HG03025 (cell line): ENCODE data around the gene TMPRSS6.

Experiments
- ATAC-seq: cut with Tn5 transposase; IDR thresholded peaks from one replicate; pipeline ENCODE4 v1.9.1; 2021; ENCODE audit warnings: mild to moderate bottlenecking, moderate library complexity; ENCODE audit not compliant: unreplicated experiment, low FRiP score

TMPRSS6 gene

DNA sequence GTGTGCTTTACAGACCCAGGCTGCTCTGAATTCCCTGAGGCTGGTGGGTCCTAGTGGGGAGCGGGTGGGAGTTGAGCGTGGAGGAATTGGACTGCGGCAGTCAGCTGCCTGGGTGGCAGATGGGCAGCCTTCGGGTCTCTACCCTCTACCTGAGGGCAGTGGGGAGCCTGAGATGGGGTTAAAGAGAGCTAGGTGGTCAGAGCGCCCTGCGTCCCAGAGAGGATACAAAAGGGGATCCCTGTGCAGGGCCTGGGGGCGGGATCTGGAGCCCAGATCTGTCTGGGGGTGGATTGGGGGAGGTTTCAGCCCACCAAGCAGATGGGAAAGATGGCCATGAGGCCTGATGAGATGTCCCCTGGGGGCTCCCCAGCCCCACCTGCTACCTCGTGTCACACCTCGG is 39.8 kb downstream of the TMPRSS6 start:
- ATAC-seq: no peak

DNA sequence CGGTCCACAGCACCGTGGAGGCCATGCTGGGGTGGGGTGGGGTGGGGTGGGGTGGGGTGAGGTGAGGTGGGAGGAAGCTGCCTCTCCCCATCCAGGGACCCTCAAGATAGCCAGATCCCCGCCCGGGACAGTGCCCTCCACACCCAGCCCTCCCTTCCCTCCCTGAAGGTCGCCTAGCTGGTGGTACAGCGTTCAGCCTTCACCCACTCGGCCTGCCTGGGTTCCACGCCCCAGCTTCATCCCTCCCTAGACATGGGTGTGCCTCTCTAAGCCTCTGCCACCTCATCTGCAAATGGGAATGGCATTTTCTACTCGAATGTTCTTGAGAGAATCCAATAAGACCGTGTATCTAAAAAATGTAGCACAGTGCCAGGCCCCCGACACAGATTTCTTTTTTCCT is 40.2 kb downstream of the TMPRSS6 start:
- ATAC-seq: no peak

DNA sequence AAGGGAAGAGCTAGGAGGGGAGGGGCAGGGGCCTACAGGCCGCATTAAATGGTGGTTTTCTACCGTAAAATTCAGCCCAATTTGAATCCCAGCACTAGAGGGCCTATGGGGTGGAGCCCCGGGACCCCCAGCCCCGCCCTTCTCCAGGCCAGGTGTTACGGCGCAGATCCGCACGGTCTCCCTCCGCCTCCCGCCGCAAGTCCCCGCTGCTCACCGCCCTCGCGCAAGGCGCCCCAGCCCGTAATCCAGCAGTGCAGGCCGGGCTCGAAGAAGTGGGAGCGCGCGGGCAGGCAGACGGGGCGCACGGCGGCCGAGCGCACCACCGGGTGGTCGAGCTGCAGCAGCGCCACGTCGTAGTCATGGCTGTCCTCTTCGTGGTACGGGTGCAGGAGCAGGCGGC is 40.7 kb downstream of the TMPRSS6 start:
- ATAC-seq: no peak

DNA sequence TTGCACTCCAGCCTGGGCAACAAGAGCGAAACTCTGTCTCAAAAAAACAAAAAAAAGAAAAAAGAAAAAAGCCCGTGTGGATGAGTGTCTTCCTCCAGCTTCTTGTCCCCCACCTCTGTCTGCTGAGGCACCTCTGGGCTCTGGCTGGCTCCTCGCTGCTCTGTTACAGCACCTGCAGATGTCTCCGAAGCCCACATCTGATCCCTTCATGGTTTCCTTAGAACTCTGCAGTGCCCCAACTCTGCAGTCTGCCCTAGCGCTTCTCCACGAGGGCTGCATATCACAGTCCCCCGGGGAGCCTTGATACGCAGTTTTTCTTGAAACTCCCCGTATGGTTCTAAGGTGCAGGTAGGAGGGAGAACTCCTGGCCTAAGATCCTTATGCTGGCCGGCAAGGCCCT is 42.1 kb downstream of the TMPRSS6 start:
- ATAC-seq: no peak

DNA sequence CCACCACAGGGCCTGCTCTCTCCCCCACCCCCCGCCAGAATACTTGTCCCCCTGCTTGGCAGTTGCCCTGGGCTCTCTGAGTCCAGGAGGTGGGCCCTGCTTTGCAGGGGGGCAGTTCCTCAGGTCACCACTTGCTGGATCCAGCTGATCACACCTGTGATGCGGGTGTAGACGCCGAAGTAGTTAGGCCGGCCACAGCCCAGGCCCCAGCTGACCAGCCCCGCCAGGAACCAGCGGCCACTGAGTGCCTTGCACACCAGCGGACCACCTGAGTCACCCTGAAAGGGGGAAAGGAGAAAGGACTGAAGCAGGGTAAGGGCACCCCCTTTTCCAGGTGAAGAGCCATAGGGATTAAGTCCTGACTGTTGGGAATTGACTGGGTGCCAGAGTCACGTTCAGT is 43.6 kb downstream of the TMPRSS6 start:
- no peak for ATAC-seq

DNA sequence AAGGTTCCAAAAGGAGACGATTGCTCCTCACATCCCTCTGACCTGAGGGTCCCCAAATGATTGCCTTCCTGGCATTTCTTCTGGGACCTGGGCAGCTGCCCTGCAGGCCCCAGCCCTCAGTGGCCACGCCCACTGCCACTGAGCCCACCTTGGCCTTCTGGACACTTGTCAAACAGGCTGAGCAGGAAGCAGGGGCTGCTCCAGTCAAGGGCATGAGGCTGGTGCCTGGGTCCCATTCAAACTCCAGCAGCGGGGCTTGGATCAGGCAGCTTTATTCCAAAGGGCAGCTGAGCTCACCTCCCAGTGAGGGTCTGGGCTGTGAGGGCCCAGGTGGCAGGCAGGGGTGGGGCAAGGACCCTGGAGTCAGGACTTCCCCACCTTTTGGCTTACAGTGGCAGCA is 44.3 kb downstream of the TMPRSS6 start:
- ATAC-seq: no peak

DNA sequence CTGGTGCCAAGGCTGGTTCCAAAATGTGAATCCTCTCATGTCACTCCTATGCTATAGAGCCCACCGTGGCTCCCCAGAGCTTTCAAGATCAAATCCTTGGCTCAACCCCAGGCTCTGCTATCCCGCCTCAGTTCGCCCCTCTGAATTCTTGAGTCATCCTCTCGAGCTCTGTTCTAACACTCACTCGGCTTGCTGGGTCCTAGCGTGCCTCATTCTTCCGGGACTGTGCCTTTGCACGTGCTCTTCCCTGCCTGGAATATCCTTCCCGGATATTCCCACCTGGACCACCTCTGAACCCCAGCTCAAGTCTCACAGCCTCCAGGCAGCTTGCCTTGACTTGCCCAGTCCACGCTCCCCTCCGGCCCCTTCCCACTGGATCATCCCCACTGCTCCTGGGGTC is 45.0 kb downstream of the TMPRSS6 start:
- no peak for ATAC-seq

DNA sequence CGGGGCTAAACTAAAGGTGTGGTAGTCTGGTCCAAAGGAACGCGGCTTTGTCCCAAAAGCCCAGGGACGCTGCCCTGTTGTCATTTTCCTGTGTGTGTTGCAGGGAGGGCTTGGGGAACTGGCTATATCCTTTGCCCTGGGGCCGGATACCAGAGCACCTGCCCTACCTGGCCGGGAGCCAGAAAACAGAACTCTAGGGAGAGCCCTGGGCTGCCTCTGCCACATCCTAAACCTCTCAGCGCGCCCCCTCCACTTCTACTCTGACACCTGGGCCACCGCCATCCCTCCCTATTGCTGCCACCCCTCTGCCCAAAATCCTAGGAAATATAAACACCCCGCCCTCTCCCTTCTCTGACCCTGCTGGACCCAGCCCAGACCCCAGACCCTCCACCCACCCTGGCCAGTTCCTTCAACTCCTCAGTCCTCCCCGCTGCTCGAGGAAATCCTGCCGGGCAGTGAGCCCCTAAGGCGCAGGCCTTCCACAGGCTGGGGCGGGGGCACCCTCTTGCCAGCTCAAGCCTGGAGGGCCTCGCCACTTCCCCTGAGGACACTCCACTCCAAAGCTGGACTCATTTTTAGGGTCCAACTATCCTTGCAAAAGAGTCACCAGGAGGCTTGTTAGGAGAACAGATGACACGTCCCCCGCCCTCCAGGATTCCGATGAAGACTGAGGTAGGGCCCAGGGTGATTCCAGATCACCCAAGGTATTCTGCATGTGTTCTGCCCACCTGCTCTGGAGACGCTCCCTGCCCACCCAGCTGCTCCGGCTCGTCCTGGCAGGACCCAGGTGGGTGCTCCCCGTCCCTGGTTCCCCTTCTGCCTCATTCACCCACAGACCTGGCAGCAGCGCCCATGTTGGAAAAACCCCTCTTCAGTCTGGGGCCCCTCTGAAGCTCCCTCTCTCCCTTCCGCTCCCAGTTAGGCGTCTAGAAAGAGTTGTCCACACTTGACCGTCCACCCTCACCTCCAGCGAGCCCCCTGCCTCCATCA is 45.8 kb downstream of the TMPRSS6 start:
- ATAC-seq: no peak

DNA sequence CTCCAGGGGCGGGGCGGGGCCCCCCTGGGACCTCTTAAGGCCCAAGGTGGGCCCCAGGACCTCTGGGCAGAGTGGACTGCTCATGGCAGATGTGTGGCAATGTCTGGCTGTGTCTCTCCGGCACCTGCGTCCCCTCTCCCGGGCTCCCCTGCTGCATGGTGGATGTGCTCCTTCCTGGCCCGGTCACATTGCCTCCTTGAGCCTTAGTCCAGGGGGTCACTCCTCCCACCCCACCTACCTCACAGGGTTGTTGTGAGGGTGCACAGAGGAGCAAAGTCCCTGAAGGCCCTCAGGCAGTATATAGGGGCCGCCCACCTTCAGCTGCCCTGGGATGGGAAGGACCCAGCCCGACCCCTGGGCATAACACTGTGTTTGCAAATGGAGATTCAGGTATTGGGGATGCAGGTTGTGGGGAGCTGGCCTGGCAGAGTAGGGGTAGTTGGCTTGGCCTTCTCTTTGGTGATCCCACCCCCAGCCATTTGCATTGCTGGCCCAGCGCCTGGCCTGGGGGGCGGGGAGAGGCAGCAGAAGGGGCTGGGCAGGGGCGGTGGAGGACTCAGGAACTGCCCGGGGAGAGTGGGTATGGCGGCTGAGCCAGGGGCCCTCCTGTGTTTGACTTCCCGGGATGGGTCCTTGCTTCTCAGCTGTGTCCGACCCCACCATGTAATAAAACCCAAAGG is 46.7 kb downstream of the TMPRSS6 start:
- ATAC-seq: no peak

DNA sequence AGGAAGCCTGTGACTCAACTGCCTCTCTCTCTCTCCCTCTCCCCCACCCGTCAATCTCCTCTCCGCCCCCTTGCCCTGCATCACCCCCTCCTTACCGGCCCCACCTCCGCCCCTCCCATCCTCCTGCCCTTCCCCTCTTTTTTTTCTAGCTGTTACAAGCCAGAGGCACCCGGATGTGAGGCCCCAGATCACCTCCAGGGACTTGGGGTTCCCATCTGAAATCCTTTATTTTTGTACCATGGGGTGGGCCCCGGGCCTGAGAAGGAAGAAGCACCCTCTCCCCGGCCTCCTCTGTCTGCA is 47.2 kb downstream of the TMPRSS6 start:
- ATAC-seq: no peak

DNA sequence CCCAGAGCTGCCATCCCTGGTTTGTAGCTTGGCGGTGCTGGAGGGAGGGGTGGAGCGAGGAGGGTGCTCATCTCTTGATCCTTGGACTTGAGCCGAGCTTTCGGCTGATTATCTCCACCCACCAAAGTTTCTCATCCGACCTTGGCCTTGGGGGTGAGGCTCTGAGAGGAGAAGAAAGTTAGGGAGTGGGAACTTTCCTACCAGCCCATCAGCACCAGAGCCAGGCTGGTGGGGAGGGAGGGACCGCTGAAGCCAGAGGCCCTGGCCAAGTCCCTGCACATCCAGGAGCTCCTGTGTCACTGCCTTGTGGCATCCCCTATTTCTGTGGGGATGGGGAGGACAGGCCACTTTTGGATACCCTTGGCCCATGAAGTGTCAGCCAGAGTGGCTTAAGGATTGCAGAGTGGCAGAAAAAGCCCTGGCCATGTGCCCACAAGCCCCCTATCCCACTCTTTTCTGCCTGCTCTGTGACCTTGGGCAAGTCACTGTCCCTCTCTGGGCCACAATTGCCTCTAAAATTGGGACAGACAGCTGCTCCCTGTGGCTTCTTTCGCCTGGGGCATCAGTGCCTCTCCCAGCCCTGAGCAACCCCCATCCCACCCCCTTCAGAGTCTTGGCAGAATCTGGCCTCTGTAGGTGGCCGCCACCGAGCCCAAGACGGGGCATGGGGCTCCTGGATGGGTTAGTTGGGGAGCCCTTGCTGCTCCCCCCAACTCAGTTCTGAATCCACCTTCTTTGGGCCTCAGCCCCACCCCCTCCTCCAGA is 47.7 kb downstream of the TMPRSS6 start:
- no peak for ATAC-seq

DNA sequence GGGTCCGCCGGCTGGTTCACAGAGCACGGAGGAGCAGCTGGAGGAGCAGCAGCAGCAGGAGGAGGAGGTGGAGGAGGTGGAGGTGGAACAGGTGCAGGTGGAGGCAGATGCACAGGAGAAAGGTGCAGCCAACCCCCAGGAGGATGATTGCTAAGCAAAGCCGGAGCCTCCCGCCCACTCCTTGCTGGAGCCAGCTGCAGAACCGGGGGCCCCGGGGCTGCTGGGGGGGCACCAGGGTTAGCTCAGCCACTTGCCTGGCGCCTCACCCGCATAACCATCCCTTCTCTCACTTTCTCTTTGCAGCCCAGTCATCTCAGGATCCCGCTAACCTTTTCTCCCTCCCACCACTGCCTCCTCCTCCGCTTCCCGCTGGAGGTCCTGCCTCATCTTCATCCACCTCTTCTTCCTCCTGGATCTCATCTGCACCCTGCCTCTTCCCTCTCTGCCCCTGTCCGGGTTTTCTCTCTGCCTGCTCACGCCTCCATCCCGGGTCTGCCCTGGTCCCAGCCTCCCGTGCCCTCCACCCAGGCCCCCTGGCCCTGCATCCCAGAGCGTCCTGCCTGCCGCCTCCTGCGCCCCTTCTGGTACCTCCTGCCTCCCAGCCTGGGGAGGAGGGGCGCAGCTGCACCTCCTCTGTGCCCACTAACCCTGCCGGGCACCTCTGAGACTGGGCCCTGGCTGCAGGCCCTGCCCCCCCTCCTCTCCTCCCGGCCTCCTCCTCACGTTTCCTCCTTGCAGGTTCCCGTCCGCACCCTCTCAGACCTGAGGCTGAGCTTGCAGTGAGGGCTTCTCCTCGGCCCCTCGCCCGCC is 48.5 kb downstream of the TMPRSS6 start:
- ATAC-seq: no peak

DNA sequence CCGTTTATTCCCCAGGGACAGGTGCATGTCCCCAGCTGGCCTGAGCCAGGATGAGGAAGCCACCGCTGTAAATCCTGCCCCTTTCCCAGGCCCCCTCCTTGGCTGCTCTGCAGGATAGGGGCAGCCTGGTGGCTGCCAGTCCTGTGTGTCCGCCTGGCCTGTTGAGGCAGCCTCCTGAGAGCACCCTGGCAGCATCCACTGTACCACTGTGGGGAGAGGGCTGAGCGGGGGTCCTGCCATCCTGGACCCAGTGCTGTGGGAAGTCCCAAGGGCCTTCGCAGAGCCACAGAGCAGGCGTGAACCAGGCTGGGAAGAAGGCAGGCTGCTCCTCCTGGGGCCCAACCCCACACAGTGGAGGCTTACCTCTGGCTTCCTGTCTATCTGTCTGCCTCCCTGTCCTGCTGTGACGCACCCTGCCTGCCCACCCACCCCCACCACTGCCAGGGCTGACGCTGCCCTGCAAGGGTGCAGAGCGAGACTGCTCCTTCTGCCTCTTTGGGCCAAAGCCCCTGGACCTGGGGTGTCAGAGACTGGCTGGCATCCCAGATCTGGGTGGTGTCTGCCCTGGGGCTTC is 49.5 kb downstream of the TMPRSS6 start:
- ATAC-seq: no peak

DNA sequence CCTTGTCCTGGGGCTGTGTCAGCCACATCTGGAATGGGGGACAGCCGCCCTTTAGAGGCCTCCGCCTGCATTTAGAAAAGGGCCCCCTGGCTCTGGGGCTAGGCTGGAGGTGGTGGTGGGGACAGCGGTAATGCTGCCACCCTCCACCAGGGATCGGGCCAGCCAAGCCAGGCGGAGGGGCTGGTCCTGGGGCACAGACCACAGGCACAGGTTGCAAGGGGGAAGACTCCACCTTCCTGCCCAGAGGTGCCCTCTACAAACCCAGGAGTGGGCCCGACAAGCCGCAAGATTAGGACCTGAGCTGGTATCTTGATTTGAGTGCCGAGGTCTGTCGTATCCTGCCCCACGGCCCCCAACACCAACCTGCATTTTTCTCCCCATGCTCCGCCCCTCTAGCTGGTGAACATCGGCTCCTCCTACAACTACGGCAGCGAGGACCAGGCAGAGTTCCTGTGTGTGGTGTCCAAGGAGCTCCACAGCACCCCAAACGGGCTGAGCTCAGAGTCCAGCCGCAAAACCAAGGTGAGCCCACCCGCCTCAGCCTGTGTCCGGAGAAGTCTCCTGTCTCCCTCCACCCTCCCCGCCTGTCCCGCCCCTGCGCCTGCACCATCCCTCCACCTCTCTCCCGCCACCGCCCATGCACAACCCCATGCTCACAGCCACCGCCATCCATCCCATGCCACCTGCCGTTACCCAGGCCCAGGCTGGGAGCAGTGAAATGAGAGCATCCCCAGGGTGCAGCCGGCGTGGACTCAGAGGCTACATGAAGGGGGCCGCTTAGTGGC is 50.4 kb downstream of the TMPRSS6 start:
- ATAC-seq: no peak

DNA sequence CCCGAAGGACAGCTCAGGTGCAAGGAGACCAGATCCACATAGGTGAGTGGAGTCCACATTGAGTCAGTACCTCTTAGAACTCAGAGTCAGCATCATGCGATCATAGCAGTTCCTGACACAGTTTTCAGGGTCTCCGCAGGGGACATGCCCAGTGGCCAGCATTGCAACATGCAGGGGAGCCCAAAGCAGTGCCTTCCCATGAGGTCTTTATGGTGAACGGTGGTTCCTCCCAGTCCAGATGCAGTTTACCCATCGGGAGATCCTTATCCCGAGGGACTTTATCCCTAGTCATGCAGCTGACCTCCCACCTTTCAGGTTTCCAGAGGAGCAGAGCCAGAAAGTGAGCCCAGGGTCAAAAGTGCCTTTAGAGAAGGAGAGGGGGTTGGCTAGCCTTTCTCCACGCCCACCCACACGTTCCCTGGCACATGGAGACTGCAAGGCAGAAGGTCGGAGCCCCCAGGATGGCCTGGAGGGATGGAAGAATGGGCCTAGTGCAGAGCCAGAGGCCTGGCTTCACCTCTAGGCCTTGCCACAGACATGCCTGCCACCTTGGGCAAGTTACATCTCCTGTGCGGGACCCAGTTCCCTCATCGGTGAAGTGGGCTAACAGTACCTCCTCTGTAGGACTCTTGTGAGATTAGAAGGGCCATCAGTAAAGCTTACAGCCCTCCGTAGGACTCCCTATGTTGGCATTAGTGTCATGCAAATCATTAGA is 51.6 kb downstream of the TMPRSS6 start:
- ATAC-seq: no peak

DNA sequence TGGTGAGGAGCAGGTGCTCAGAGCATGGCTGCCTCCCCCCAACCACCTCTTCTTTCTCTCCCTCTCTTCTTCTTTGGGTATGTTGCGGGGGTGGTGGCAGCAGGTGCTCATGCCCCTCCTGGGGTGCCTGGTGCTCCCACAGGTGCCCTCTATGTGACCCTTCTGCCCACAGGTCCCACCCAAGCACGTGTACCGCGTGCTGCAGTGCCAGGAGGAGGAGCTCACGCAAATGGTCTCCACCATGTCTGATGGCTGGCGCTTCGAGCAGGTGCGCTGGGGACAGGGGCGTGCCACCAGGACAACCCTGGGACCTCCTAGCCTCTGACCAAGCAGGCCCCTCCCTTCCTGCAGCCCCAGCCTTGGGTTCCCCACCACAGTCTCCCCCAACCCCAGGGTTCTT is 52.3 kb downstream of the TMPRSS6 start:
- ATAC-seq: no peak

DNA sequence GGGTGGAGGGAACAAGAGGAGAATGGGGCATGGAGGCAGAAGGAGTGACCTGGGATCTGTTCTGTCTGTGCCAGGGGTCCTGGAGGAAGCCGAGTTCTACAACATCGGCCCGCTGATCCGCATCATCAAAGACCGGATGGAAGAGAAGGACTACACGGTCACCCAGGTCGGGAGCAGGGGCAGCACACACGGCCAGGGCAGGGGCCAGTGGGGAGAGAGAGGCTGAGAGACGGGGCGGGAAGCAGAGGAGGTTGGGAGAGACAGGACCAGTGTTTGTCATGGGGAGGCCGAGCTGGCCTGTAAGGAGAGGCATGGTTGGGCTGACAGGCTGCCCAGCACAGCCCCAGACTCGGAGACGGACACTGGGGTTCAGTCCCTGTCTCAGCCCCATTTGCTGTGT is 53.3 kb downstream of the TMPRSS6 start:
- ATAC-seq: no peak

DNA sequence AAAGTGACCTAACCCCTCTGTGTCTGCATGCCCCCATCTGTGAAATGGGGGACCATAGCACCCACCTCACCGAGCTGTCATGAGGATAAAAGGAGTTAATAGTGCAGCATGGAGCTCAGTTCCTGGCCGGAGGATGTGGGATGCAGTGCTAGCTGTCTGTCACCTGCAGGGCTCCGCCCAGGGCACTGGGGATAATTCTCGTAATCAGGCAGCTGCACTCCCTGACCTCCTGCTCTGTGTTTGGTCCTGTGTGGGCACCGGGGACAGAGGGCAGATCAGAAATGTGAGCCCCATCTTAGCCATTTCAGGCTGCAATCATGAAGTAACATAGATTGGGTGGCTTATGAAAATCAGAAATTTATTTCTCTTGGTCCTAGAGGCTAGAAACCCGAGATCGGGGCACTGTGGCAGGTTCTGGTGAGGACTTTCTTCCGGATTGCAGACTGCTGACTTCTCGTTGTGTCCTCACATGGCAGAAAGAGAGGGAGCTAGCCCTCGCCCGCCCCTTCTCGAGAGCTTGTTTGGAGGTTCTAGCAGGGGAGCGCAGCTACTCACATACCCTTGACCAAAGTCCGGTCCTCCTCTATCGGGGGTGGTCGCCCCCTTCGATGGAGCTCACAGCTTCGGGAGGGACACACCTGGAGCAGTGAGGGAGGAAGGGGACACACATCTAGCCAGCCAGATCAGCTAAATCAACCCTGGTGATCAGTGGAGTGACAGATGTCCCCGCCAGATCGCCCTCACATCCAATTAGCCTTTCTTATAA is 54.7 kb downstream of the TMPRSS6 start:
- no peak for ATAC-seq
